Upper lobe of left lung (tissue), 4 donors: ENCODE measurements around the gene TOP1.

Experiments
- EP300 ChIP-seq, 4 donors: sonication (generic); formaldehyde crosslinking; IDR thresholded peaks; one replicate each; pipeline ENCODE4 v1.5.1; 2017; ENCODE audit warnings: antibody characterized with exemption in 4 of 4, control low read depth in 2 of 4
- POLR2A ChIP-seq, 4 donors: fragments of 450-650 bp; IDR thresholded peaks; one replicate each; pipeline ENCODE4 v1.5.1; 2016 to 2017; ENCODE audit warnings: antibody characterized with exemption in 4 of 4, mild to moderate bottlenecking in 2 of 4
- TF ChIP-seq, protein P1 (sequence below), 6 experiments: fragments of 450-650 bp in 4 of 6; fragments of 200-600 bp in 2 of 6; sonication (generic) in 2 of 6; IDR thresholded peaks; one replicate each; pipeline ENCODE4 v1.5.1; 2016 to 2019; ENCODE audit warnings: antibody characterized with exemption in 6 of 6

DNA sequence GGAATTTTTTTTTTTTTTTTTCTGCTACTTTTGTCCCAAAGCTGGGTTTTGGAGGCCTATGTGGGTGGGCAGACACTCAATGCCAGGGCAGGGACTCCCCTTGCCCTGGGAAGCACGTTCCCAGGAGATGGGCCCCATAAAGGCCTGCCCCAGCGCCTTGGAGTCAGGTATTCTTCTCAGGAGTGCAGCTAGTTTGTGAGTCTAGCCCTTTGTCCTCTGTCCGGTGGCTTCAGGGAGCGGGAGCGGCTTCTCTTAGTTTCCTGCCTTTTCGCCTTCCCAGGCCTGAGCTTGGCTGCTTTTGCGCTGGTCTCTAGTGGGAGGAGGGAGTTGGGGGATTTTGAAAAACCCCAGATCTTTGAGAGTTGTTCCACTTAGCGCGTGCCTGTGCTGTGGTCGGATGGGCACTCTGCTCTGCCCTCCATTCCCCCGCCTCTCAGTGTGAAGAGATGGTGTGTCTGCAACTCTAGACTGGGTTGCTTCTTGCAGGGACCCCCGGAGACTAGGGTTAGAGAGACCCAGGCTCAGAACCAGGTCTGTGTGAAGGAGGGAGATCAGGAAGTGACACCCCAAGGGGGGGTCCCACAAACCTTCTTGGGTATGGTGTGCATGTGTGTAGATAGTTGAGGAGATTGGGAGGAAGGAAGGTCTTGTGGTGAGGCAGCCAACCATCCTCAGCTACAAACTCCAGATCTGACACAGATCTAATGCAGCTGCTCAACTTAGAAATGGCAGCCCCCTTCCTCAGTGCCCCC is 110.0 kb downstream of the TOP1 start:
- TF ChIP-seq, protein P1, sequence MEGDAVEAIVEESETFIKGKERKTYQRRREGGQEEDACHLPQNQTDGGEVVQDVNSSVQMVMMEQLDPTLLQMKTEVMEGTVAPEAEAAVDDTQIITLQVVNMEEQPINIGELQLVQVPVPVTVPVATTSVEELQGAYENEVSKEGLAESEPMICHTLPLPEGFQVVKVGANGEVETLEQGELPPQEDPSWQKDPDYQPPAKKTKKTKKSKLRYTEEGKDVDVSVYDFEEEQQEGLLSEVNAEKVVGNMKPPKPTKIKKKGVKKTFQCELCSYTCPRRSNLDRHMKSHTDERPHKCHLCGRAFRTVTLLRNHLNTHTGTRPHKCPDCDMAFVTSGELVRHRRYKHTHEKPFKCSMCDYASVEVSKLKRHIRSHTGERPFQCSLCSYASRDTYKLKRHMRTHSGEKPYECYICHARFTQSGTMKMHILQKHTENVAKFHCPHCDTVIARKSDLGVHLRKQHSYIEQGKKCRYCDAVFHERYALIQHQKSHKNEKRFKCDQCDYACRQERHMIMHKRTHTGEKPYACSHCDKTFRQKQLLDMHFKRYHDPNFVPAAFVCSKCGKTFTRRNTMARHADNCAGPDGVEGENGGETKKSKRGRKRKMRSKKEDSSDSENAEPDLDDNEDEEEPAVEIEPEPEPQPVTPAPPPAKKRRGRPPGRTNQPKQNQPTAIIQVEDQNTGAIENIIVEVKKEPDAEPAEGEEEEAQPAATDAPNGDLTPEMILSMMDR (IDR thresholded peaks at IDR 0.05) = no peak
- TF ChIP-seq POLR2A (IDR thresholded peaks at IDR 0.05) (no peak), EP300 (IDR thresholded peaks at IDR 0.05) (no peak)
